Putamen (tissue), 1 donor: Measurements from ENCODE around the gene PDXK.
A peak's percentile ranks its signal among the peaks of the same experiment; 100 is the strongest.

Experiments used
- DNase-seq: peaks from one replicate; pipeline ENCODE4 v3.0.0-alpha.2; 2016; ENCODE audit warnings: low spot score

The PDXK gene

DNA sequence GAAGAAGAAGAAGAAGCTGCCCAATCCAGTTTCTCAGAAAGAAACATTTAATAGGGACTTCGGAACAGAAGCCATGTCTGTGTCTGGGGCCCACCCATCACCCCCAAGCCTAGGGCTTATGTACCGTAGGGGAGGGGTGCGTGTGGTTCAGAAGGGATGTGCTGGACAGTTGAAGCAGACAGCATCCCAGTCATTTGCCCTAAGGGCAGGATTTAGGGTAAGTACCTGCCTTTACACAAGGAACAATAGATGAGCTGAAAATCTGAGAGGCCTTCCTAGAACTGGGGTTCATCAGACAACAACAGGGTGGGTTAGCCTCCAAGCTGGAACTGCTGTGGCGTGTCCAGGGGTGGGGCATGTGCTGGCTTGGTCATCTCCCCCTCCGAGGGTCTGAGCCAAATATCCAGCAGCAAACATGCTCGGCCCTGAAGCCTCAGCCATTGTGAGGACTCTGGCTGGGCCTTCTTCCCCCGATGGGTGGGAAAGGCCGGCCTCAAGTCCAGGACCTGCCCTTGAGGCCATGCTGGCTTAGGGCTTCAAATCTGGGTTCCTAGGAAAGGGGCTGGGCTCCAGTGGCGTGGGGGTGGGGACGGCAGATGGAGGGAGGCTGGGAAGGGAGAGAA lies 45.1 kb downstream of the PDXK start:
- DNase-seq = no peak

DNA sequence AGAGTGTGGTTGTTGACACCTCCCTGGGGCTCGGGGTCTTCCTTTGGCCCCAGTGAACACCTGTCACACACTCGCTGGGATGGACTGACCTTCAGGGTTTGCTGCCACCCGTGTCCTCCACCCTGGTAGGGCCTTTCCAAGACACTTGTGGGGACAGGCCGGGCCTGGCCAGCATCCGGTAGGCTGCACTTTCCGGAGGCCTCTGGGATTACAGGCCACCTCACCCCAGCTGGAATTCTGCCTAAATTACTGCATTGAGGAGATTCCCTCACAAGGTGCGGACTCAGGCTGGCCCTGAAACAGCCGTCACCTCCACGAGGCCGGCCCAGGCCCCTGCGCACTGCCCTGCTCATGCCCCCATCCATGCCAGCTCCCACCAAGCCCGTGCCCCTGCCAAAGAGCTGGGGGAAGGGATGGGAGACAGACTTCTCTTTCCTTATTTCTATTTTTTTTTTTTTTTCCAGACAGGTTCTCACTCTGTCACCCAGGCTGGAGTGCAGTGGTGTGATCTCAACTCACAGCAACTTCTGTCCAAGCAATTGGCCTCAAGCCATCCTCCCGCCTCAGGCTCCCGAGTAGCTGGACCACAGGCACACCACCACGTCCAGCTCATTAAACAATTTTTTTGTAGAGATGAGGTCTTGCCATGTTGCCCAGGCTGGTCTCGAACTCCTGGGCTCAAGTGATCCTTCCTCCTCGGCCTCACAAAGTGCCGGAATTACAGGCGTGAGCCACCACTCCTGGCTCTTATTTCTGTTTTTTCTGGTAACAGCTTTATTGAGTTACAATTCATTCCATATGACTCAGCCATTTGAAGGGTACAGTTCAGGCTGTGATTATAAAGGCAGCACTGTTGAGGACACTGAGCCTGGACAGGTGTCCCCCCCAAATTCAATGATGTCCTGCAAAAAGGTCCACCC lies 45.9 kb downstream of the PDXK start:
- no peak for DNase-seq

GRCh38 chr21:43766734-43767497 lies 48.0 kb downstream of the PDXK start:
- no peak for DNase-seq

GRCh38 chr21:43767498-43767983 lies 48.6 kb downstream of the PDXK start:
- no peak for DNase-seq

DNA sequence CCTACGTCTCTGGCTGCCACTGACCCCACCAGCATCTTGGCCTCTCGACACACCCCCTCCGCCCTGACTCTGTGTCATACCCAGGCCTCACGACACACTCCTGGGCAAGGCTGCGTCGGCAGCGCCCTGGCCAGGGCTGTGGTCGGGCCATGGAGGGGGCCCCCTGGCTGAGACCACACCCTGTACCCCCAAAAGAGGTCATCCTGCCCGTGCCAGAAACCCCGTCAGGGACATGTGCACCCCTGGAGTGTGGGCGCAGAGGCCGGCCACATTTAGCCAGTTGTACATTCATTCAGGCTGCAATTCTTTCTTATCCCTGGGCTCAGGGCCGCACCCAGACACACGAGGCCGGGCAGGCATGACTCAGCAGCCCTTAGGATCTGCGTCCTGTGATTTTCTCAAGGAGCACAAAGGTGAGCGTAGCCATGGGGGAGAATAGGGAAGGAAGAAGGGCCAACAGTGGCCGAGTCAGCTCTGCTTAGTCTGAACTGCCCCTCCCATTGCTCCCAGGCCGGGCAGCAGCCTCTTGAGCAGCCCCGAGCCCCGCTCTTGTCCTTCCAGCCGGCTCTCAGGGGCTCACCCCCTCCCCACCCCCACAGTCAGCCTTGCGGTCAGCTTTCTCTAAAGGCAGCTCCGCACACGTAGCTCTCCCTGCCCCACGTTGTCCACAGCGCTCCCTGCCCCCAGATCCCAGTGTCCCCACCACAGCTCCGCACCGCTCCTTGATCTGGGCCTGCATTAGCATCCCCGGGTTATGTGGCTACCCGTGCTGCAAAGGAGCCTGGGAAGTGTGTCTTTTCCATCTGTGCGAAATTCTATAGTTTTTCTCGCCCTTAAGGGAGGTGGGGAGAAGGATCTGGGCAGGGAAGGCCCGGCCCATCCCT lies 49.3 kb downstream of the PDXK start:
- no peak for DNase-seq

DNA sequence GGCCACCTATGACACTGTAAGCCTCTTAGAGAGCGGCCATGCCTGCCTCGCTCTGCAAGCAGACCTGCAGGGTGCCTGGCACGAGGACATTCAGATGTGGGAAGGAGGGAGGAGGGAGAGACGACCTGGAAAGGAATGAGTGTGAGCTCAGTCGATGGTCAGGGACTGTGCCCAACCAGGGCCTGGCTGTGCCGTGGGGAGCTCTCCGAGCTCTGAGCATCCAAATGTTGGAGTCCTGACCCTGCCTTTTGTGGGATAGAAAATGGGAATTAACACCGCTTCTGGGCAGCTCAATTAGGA lies 49.9 kb downstream of the PDXK start:
- DNase-seq = no peak

DNA sequence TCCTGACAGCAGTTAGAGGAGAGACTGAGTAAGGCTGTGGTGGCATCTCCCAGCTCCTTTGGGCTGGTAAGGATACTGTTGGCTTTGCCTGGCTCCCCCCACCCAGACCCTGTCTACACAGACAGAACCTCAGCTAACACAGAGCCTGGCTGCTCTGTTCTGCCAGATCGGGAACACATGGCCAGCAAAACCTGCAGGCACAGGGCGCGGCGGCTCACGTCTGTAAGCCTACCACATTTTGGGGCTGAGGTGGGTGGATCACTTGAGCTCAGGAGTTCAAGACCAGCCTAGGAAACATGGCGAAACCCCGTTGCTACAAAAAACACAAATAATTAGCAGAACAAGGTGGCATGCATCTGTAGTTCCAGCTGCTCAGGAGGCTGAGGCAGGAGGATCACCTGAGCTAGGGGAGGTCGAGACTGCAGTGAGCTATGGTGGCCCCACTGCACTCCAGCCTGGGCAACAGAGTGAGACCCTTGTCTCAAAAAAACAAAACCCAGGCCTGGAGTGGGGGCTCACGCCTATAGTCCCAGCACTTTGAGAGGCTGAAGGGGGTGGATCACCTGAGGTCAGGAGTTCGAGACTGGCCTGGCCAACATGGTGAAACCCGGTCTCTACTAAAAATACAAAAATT lies 50.5 kb downstream of the PDXK start:
- DNase-seq = no peak

- no peak for DNase-seq
Measured at GRCh38 chr21:43770066-43770655, 51.2 kb downstream of the PDXK start.

DNA sequence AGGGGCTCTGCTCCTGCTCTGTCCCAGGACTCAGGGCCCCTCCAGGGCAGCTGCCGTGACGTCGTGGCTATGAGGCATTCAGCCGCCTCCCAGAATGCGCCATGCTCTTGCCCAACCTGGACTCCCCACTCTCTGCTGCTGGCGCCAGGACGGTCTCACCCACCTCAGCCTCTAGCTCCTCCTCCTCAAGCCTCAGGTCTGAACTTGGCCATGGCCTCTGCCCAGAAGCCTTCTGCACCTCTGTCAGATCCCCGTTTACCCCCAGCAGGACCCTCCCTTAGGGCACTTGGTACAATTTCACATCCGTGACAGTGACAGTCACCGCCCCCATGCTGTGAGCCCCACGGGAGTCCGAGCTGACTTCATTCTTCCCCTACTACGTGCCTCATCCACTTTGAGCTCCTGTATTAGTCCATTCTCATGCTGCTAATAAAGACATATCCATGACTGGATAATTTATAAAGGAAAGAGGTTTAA lies 52.3 kb downstream of the PDXK start:
- DNase-seq = no peak

GRCh38 chr21:43771698-43772424 lies 52.9 kb downstream of the PDXK start:
- no peak for DNase-seq

DNA sequence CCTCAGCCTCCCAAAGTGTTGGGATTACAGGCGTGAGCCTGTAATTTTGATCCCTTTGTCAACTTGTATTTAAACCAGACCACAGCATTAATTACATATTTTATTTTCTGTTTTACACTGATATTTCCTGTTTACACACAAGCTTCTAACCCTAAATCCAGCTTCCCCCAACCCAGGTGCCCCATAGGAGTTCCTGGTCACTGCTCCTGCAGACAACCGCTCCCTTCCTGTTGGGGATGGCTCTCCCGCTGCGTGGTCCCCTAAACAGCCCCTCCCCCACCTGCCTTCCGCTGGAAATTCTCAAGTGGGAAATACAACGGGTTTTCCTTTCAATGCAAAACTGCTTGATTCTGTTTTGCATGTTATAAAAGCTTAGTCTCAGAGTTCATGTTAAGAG lies 53.5 kb downstream of the PDXK start:
- DNase-seq = no peak

GRCh38 chr21:43774163-43774562 lies 55.2 kb downstream of the PDXK start:
- DNase-seq = no peak

GRCh38 chr21:43775190-43775589 lies 56.3 kb downstream of the PDXK start:
- DNase-seq = no peak

- DNase-seq = peak; percentile 82
Measured at GRCh38 chr21:43775795-43776430, 57.0 kb downstream of the PDXK start, which contains the start of gene CSTB. CSTB (minus strand) TSS chr21:43776308; CDS start chr21:43776269, 39 bp downstream.

- DNase-seq = no peak
Measured at GRCh38 chr21:43777953-43778352, 59.0 kb downstream of the PDXK start.

DNA sequence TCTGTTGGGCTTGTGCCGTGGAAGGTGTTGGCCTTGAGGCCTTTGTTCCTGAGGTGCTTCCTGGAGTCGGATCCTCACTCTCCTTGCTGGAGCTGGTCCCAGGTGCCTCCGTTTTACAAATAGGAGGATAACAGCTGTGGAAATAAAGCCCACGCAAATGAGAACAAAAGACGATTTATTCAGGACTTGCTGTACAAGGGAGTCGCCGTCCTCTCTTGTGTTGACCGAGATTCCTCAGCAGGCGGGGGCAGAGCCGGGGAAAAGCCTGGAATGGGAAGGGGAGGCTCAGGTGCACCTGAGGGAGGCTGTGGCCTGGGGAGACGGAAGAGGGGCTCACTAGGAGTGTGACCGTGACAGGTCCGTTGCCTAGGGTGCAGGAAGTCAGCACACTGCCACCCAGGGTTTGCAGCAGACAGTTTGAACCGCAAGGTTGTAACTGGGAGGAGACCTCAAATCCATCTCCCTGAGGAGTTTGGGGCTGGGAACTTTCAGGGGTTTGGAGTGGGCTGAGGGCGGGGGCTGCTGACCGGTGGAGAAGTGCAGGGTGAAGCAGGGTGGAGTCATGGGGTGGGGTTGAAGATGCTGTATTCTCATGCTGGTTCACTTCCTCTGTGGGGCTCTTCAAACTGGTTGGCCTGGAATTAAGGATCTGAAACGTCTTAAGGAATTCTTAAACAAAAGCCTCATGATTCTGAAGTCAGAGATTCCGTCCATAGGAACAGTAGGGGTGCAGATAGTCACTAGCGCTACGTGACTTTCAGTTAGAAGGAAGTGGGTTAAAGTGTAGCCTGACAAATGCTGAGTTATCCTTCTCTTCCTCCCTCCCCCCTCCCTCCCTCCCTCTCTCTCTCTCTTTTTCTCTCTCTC lies 59.8 kb downstream of the PDXK start:
- DNase-seq = no peak

GRCh38 chr21:43779660-43780059 lies 60.7 kb downstream of the PDXK start:
- no peak for DNase-seq

DNA sequence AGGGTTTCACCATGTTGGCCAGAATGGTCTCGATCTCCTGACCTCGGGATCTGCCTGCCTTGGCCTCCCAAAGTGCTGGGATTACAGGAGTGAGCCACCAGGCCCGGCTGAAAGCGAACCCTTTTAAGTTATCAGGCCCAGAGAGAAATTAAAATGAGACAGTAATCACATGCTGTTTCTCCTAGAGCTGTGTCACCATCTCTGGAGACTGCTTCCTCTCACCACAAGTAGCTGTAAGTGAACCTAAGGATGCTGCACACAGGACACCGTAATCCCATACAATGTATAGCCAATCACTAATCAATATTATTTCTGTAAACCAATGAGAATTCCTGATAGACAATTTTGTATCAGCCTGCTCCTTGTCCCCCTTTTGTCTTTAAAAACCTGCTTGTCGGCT lies 62.9 kb downstream of the PDXK start:
- no peak for DNase-seq
